ENCODE measurements around the gene PABPN1. TPM values are rescaled to one million over a fixed set of nuclear protein-coding genes. Genes with fewer than 3 reads are reported as not detected.

The PABPN1 gene
- total RNA-seq, 1 donor from 2014 or later, result 298 TPM

DNA sequence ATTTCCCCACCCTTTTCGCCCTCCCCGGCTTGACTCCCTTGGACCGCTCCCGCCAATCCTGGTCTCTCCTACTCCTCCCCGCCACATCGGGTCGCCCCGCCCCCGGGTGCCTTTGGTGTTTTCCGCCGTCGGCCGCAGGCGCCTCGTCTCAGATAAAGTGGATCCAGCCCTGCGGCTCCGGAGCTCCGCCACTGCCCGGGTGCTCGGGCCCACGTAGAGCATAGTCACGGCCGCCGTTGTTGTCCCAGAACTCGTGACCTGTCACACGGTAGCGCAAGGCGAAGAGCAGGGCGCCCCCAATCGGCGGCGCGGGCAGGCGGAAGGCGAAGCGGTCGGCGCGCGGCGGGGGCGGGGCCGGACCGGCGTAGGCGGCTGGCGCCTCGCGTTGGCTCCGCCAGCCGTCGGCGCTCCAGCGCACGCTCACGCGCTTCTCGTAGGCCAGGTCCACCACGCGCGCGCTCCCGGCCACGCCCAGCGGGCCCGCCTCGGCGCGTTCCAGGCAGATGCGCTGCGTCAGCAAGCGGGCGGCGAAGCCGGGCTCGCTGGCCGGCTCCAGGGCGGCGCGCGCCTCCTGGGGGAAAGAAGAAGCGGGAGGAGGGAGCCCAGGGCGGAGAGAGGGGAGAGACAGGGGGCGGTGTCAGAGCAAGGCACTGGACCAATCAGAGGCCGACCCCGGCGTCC lies 19.8 kb upstream of the PABPN1 start:
- H3K27me3 Mint-ChIP-seq (ENCODE audit: insufficient read depth, low read depth), result peaks cover 9% of the 10 kb centered on the region
- Histone ChIP-seq H3K4me1 (peaks cover 11% of the 10 kb centered on the region), H2AFZ (replicated peaks) (peak overlapping the region; percentile 95), H3K27me3 (peaks cover 21% of the 10 kb centered on the region), H4K20me1 (ENCODE audit: low read depth) (no peaks in the 10 kb centered on the region), H3K79me2 (ENCODE audit: low read depth) (no peaks in the 10 kb centered on the region), H3K36me3 (no peaks in the 10 kb centered on the region), H3F3A (ENCODE audit: low read depth) (peaks cover 42% of the 10 kb centered on the region), H3K27ac (peak overlapping the region; percentile 85), H3K9ac (no peak overlapping the region), H3K9me3 (ENCODE audit: low read depth) (no peaks in the 10 kb centered on the region), H3K4me3 (peak overlapping the region; percentile 96), H3K4me2 (peak overlapping the region; percentile 79)
- H3K36me3 Mint-ChIP-seq, result peaks cover 7% of the 10 kb centered on the region
- peaks cover 2% of the 10 kb centered on the region for H3K9me3 Mint-ChIP-seq
- TF ChIP-seq EZH2 (IDR thresholded peaks at IDR 0.05) (no peak), CTCF (IDR thresholded peaks at IDR 0.05) (peak; percentile 82)
- H3K4me1 Mint-ChIP-seq, result peaks cover 34% of the 10 kb centered on the region
- H3K27ac Mint-ChIP-seq, result no peak overlapping the region
- peak overlapping the region; percentile 91 for H3K4me3 Mint-ChIP-seq
- peak; percentile 100 for DNase-seq (ENCODE audit: low spot score)

DNA sequence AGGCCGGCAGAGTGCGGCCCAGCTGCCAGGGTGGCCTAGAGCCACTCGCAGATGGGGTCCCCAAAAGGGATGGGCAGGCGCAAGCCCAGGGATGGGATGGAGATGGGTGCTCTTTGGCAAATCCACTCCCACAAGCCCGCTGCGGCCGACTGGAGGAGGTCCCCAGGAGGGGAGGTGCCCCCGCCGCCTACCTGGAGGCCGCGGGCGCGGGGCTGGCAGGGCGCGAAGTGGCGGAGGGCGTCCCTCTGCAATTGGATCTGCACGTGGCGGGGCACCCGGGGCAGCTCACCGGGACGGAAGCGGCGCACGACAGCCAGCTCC lies 19.3 kb upstream of the PABPN1 start:
- Mint-ChIP-seq H3K27ac (no peak overlapping the region), H3K36me3 (peaks cover 4% of the 10 kb centered on the region), H3K4me3 (peak overlapping the region; percentile 89), H3K9me3 (peaks cover 2% of the 10 kb centered on the region), H3K4me1 (peaks cover 30% of the 10 kb centered on the region), H3K27me3 (ENCODE audit: insufficient read depth, low read depth) (peaks cover 9% of the 10 kb centered on the region)
- no peak for DNase-seq (ENCODE audit: low spot score)
- peak overlapping the region; percentile 73 for H2AFZ ChIP-seq (replicated peaks)
- peak overlapping the region; percentile 96 for H3K4me3 ChIP-seq
- TF ChIP-seq EZH2 (IDR thresholded peaks at IDR 0.05), result no peak
- no peak for TF ChIP-seq EZH2phosphoT487 (IDR thresholded peaks at IDR 0.05)
- TF ChIP-seq CTCF (IDR thresholded peaks at IDR 0.05), result no peak
- H3F3A ChIP-seq (ENCODE audit: low read depth), result peaks cover 42% of the 10 kb centered on the region
- peak overlapping the region; percentile 79 for H3K4me2 ChIP-seq
- peak overlapping the region; percentile 64 for H3K27ac ChIP-seq
- peaks cover 2% of the 10 kb centered on the region for H3K79me2 ChIP-seq (ENCODE audit: low read depth)
- H3K36me3 ChIP-seq, result no peaks in the 10 kb centered on the region
- H3K9ac ChIP-seq, result no peak overlapping the region
- no peaks in the 10 kb centered on the region for H3K9me3 ChIP-seq (ENCODE audit: low read depth)
- no peaks in the 10 kb centered on the region for H4K20me1 ChIP-seq (ENCODE audit: low read depth)
- peaks cover 18% of the 10 kb centered on the region for H3K27me3 ChIP-seq
- H3K4me1 ChIP-seq, result peaks cover 11% of the 10 kb centered on the region

DNA sequence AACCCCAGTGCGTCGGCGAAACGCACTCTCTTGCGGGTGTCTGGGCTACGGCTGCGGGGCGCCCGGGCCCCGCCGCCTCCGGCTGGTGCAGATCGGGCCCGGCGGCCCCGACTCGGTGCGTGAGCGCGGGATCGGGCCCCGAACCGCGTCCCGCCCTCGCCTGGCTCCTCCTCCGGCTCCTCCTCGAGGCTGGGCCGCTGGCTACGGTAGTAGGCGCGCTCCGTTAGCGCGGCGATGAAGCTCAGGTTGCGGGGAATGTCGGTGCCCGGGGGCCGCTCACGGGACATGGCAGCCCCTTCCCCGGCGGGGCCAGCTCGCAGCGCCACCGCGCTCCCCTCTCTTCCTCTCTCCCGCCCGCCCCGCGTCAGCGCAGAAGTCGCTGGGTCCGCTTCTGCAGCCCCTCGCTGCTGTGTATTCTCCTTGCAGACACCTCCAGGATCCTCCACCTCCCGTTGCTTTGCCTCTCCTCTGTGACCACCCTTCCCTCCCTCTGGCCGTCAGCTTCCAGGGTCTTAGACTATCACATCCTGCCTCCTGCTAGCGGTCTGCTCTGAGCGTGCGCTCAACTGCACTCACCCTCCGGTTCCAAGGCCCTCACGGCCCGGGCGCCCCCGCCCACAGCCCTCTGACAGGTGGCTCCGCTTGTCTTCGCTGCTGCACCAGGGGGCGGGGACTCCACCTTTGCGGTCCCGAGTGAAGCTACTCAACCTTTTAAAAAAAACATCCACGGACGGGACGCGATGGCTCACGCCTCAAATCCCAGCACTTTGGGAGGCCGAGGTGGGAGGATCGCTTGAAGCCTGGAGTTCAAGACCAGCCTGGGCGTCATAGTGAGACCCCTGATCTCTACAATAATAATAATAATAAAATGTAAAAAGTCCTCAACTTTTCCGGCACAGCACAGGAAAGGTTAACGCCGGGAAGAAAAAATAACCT lies 18.7 kb upstream of the PABPN1 start, which contains the start of gene PPP1R3E:
PPP1R3E (minus strand) TSS at position 570 of the 936 bp plus-strand sequence; CDS start at position 287, 283 bp downstream.
- no peak within 1 kb of the TSS for H3K9ac ChIP-seq
- H2AFZ ChIP-seq (replicated peaks), result peak within 1 kb of the TSS; percentile 73
- Mint-ChIP-seq H3K9me3 (peaks cover 4% of the 10 kb centered on the region), H3K27ac (peak within 1 kb of the TSS; percentile 96), H3K36me3 (peaks cover 4% of the 10 kb centered on the region), H3K4me1 (peaks cover 35% of the 10 kb centered on the region), H3K4me3 (peak within 1 kb of the TSS; percentile 97), H3K27me3 (ENCODE audit: insufficient read depth, low read depth) (peaks cover 9% of the 10 kb centered on the region)
- peaks cover 8% of the 10 kb centered on the region for H3K79me2 ChIP-seq (ENCODE audit: low read depth)
- peaks cover 42% of the 10 kb centered on the region for H3F3A ChIP-seq (ENCODE audit: low read depth)
- no peaks in the 10 kb centered on the region for H4K20me1 ChIP-seq (ENCODE audit: low read depth)
- peak within 1 kb of the TSS; percentile 96 for H3K4me3 ChIP-seq
- peak within 1 kb of the TSS; percentile 64 for H3K27ac ChIP-seq
- no peak for TF ChIP-seq CTCF (IDR thresholded peaks at IDR 0.05)
- no peak for TF ChIP-seq EZH2phosphoT487 (IDR thresholded peaks at IDR 0.05)
- TF ChIP-seq EZH2 (IDR thresholded peaks at IDR 0.05), result no peak
- H3K27me3 ChIP-seq, result peaks cover 15% of the 10 kb centered on the region
- H3K4me2 ChIP-seq, result peak within 1 kb of the TSS; percentile 79
- no peaks in the 10 kb centered on the region for H3K36me3 ChIP-seq
- peak; percentile 84 for DNase-seq (ENCODE audit: low spot score)
- H3K9me3 ChIP-seq (ENCODE audit: low read depth), result no peaks in the 10 kb centered on the region
- H3K4me1 ChIP-seq, result peaks cover 14% of the 10 kb centered on the region
